SH-SY5Y (cell line): ENCODE measurements around the gene TOM1L2.

ENCODE experiments used
- GATA2 ChIP-seq: IDR thresholded peaks from 2 replicates; pipeline ENCODE4 v1.6.1; 2011; ENCODE audit warnings: mild to moderate bottlenecking, low read depth, low read length
- GATA3 ChIP-seq: IDR thresholded peaks from 2 replicates; pipeline ENCODE4 v1.6.1; 2011; ENCODE audit warnings: low read depth, mild to moderate bottlenecking, low read length, moderate library complexity

DNA sequence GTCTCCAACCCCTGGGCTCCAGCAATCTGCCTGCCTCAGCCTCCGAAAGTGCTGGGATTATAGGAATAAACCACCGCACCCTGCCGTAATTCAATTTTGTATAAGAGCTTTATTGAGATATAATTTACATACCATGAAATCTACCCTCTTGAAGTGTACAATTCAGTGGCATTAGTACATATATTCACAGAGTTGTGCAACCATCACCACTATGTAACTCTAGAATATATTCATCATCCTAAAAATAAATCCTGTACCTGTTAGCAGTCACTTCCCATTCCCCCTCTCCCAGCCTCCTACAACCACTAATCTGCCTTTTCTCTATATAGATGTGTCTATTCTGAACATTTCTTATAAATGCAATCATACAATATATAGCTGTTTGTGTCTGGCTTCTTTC lies 26.1 kb downstream of the TOM1L2 start:
- TF ChIP-seq GATA2 = no peak
- no peak for TF ChIP-seq GATA3
